Esophagus muscularis mucosa (tissue), 4 donors: ENCODE data around the gene TARP.
"Not testable (repeated sequence)": the region's sequence is repeated elsewhere in the genome, so short reads cannot be mapped to it uniquely, and the experiment has no call there.

Experiments
- CTCF ChIP-seq, 3 experiments: fragments of 200-600 bp in 2 of 3; fragments of 450-650 bp in 1 of 3; sonication (generic) in 2 of 3; IDR thresholded peaks; one replicate each; pipeline ENCODE4 v1.5.1; 2017 to 2019; ENCODE audit warnings: antibody characterized with exemption in 3 of 3, mild to moderate bottlenecking in 2 of 3, moderate library complexity in 1 of 3
- EP300 ChIP-seq: sonication (generic); formaldehyde crosslinking; IDR thresholded peaks from one replicate; pipeline ENCODE4 v1.6.1; 2017; ENCODE audit warnings: antibody characterized with exemption
- POLR2A ChIP-seq: fragments of 450-650 bp; IDR thresholded peaks from one replicate; pipeline ENCODE4 v1.6.1; 2017; ENCODE audit warnings: antibody characterized with exemption, moderate library complexity, mild to moderate bottlenecking, low read depth
- POLR2AphosphoS5 ChIP-seq, 2 donors: sonication (generic); formaldehyde crosslinking; IDR thresholded peaks; one replicate each; pipeline ENCODE4 v1.6.1; 2017; ENCODE audit warnings: antibody characterized with exemption in 2 of 2

- TF ChIP-seq POLR2A; CTCF (IDR thresholded peaks at IDR 0.05); EP300; POLR2AphosphoS5 (IDR thresholded peaks at IDR 0.05): not testable (repeated sequence)
These were observed 3.6 kb downstream of the TARP start for GRCh38 chr7:38269704-38270346.
